Mesendoderm (in vitro differentiated cells): Measurements from ENCODE around the gene OPA1.

Experiments used
- DNase-seq: peaks from one replicate; pipeline ENCODE4 v3.0.0; 2013
- H2AK5ac ChIP-seq: 2 replicates; pipeline ENCODE4 v1.6.1; 2013; ENCODE audit warnings: low read length, inconsistent platforms
- H2BK120ac ChIP-seq: 2 replicates; pipeline ENCODE4 v1.6.1; 2013; ENCODE audit warnings: low read depth, mild to moderate bottlenecking, low read length, moderate library complexity, mixed read lengths
- H2BK15ac ChIP-seq: replicated peaks from 2 replicates; pipeline ENCODE4 v1.6.1; 2013; ENCODE audit warnings: low read depth, mild to moderate bottlenecking, moderate library complexity
- H2BK5ac ChIP-seq: 2 replicates; pipeline ENCODE4 v1.6.1; 2013; ENCODE audit warnings: low read length, inconsistent platforms
- H3K18ac ChIP-seq: 2 replicates; pipeline ENCODE4 v1.6.1; 2013; ENCODE audit warnings: mild to moderate bottlenecking, low read length, mixed read lengths
- H3K23ac ChIP-seq: one replicate; pipeline ENCODE4 v1.6.1; 2013; ENCODE audit warnings: low read length
- H3K27ac ChIP-seq: 2 replicates; pipeline ENCODE4 v1.5.1; 2013; ENCODE audit warnings: low read depth, mild to moderate bottlenecking, inconsistent platforms, low read length, moderate library complexity
- H3K27me3 ChIP-seq: 2 replicates; pipeline ENCODE4 v1.6.1; 2013; ENCODE audit warnings: low read length, control low read depth, mild to moderate bottlenecking, inconsistent platforms; ENCODE audit not compliant: insufficient read depth, poor library complexity
- H3K36me3 ChIP-seq: 2 replicates; pipeline ENCODE4 v1.6.1; 2013; ENCODE audit warnings: low read length, inconsistent platforms; ENCODE audit not compliant: control insufficient read depth, insufficient read depth
- H3K4ac ChIP-seq: one replicate; pipeline ENCODE4 v1.6.1; 2013; ENCODE audit warnings: low read depth, mild to moderate bottlenecking, low read length, moderate library complexity
- H3K4me1 ChIP-seq: 2 replicates; pipeline ENCODE4 v1.6.1; 2013; ENCODE audit warnings: low read depth, low read length, inconsistent platforms; ENCODE audit not compliant: control insufficient read depth
- H3K4me2 ChIP-seq: 2 replicates; pipeline ENCODE4 v1.6.1; 2013; ENCODE audit warnings: low read length
- H3K4me3 ChIP-seq: 2 replicates; pipeline ENCODE4 v1.5.1; 2013; ENCODE audit warnings: mild to moderate bottlenecking, low read length
- H3K56ac ChIP-seq: one replicate; pipeline ENCODE4 v1.6.1; 2013; ENCODE audit warnings: low read length
- H3K79me1 ChIP-seq: 2 replicates; pipeline ENCODE4 v1.6.1; 2013; ENCODE audit warnings: low read length, inconsistent platforms
- H3K79me2 ChIP-seq: 2 replicates; pipeline ENCODE4 v1.6.1; 2013; ENCODE audit warnings: mild to moderate bottlenecking, low read length; ENCODE audit not compliant: control insufficient read depth, insufficient read depth
- H3K9ac ChIP-seq: 2 replicates; pipeline ENCODE4 v1.6.1; 2013; ENCODE audit warnings: low read length, inconsistent platforms
- H4K5ac ChIP-seq: one replicate; pipeline ENCODE4 v1.6.1; 2013; ENCODE audit warnings: low read length
- H4K8ac ChIP-seq: one replicate; pipeline ENCODE4 v1.6.1; 2013; ENCODE audit warnings: low read depth, mild to moderate bottlenecking, control low read depth, low read length, moderate library complexity
- WGBS: extraction: QIAGEN DNeasy Blood & Tissue Kit; methylation state at CpG from one replicate; pipeline ENCODE4 v1.1.7; 2013; ENCODE audit warnings: low lambda C conversion rate, missing lambda C conversion rate; ENCODE audit not compliant: insufficient coverage; ENCODE audit errors: extremely low coverage; 5-methylcytosine and 5-hydroxymethylcytosine counted together

OPA1 gene

DNA sequence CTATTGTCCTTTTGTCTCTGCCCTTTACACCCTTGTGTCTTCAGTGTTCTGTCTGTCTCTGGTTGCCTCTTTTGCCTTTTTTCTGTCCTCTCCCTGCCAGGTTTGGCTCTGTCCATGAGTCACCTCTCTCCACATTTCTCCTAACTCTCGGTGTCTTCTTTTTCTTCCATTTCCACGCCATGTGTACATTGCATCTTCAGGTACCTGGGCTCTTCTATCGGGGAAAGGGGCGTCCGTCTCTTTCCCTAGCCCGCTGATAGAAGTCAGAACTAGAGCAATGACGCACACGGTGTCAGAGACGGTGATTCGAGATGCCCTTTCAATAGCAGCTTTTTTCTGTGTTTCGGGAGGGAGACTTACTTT is 641 bp downstream of the OPA1 start:
- H3K4me1 ChIP-seq: peaks cover 2% of the 10 kb centered on the region
- H2BK120ac ChIP-seq: no peak overlapping the region
- H2AK5ac ChIP-seq: no peak overlapping the region
- WGBS: no CpG with 5 or more reads among the region's 11 CpGs
- DNase-seq: peak; percentile 57
- peak overlapping the region; percentile 79 for H3K9ac ChIP-seq
- H3K18ac ChIP-seq: peak overlapping the region; percentile 33
- H3K4ac ChIP-seq: no peak overlapping the region
- H3K4me2 ChIP-seq: peak overlapping the region; percentile 66
- H3K4me3 ChIP-seq: peak overlapping the region; percentile 94
- H2BK15ac ChIP-seq: no peak overlapping the region
- peak overlapping the region; percentile 14 for H2BK5ac ChIP-seq
- no peak overlapping the region for H4K5ac ChIP-seq
- H3K56ac ChIP-seq: peak overlapping the region; percentile 88
- H3K36me3 ChIP-seq: no peaks in the 10 kb centered on the region
- H3K79me1 ChIP-seq: peaks cover 6% of the 10 kb centered on the region
- H3K27me3 ChIP-seq: no peaks in the 10 kb centered on the region
- peaks cover 20% of the 10 kb centered on the region for H3K79me2 ChIP-seq
- no peak overlapping the region for H4K8ac ChIP-seq
- H3K23ac ChIP-seq: peak overlapping the region; percentile 73
- no peak overlapping the region for H3K27ac ChIP-seq

- Histone ChIP-seq H2BK5ac (no peak overlapping the region), H3K27me3 (no peaks in the 10 kb centered on the region), H3K79me2 (peaks cover 25% of the 10 kb centered on the region), H3K4me3 (no peak overlapping the region), H3K4ac (no peak overlapping the region), H2BK120ac (no peak overlapping the region), H3K4me2 (no peak overlapping the region), H3K23ac (no peak overlapping the region), H3K36me3 (no peaks in the 10 kb centered on the region), H2BK15ac (no peak overlapping the region), H2AK5ac (no peak overlapping the region), H3K27ac (no peak overlapping the region), H3K79me1 (peaks cover 9% of the 10 kb centered on the region), H3K18ac (no peak overlapping the region), H4K5ac (no peak overlapping the region), H3K56ac (no peak overlapping the region), H3K4me1 (peaks cover 2% of the 10 kb centered on the region), H4K8ac (no peak overlapping the region), H3K9ac (no peak overlapping the region)
- DNase-seq: peak; percentile 65
- no CpG with 5 or more reads among the region's 1 CpG for WGBS
Measured at GRCh38 chr3:193594946-193595689, 2.1 kb downstream of the OPA1 start.

DNA sequence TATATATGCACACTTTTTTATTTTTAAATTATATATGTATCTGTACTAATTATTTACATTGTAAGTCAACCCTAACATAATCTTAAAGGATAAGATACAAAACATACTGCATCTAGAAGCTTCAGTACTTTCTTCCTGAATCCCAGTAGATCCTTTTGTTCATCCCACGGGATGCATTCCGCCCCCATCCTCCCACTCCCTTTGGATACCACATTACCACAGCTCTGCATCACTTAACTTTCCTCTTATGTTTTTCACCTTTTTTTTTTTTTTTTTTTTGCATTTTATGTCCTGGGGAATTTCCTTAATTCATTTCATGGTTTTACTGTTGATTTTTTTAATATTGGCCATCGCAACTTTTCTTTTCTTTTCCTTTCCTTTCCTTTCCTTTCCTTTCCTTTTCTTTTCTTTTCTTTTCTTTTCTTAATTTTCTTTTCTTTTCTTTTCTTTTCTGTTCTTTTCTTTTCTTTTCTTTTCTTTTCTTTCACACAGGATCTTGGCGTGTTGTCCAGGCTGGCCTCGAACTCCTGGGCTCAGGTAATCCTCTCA is 3.0 kb downstream of the OPA1 start:
- Histone ChIP-seq H4K5ac (no peak overlapping the region), H3K56ac (no peak overlapping the region), H3K36me3 (no peaks in the 10 kb centered on the region), H2BK15ac (no peak overlapping the region), H3K4me3 (no peak overlapping the region), H4K8ac (no peak overlapping the region), H3K9ac (no peak overlapping the region), H2BK5ac (no peak overlapping the region), H3K79me2 (peaks cover 32% of the 10 kb centered on the region), H3K27ac (no peak overlapping the region), H2BK120ac (no peak overlapping the region), H3K18ac (no peak overlapping the region), H3K4me2 (no peak overlapping the region), H3K79me1 (peaks cover 13% of the 10 kb centered on the region), H2AK5ac (no peak overlapping the region), H3K4me1 (peaks cover 2% of the 10 kb centered on the region), H3K27me3 (no peaks in the 10 kb centered on the region), H3K23ac (no peak overlapping the region), H3K4ac (no peak overlapping the region)
- DNase-seq: no peak
- WGBS: no CpG with 5 or more reads among the region's 5 CpGs

- H3K27me3 ChIP-seq: no peaks in the 10 kb centered on the region
- H3K56ac ChIP-seq: no peak overlapping the region
- no peak for DNase-seq
- no peak overlapping the region for H3K4me2 ChIP-seq
- no peak overlapping the region for H3K4me3 ChIP-seq
- no peaks in the 10 kb centered on the region for H3K36me3 ChIP-seq
- H3K4ac ChIP-seq: no peak overlapping the region
- no peak overlapping the region for H3K9ac ChIP-seq
- no peak overlapping the region for H2AK5ac ChIP-seq
- H3K27ac ChIP-seq: no peak overlapping the region
- peaks cover 50% of the 10 kb centered on the region for H3K79me2 ChIP-seq
- H3K4me1 ChIP-seq: no peaks in the 10 kb centered on the region
- no peak overlapping the region for H3K23ac ChIP-seq
- H4K8ac ChIP-seq: no peak overlapping the region
- H2BK15ac ChIP-seq: no peak overlapping the region
- H3K18ac ChIP-seq: no peak overlapping the region
- H2BK120ac ChIP-seq: no peak overlapping the region
- H4K5ac ChIP-seq: no peak overlapping the region
- H3K79me1 ChIP-seq: peaks cover 18% of the 10 kb centered on the region
- no CpG with 5 or more reads among the region's 2 CpGs for WGBS
- no peak overlapping the region for H2BK5ac ChIP-seq
Measured at GRCh38 chr3:193598202-193598601, 5.2 kb downstream of the OPA1 start.

- Histone ChIP-seq H3K23ac (no peak overlapping the region), H2BK5ac (no peak overlapping the region), H4K5ac (no peak overlapping the region), H3K9ac (no peak overlapping the region), H2BK120ac (no peak overlapping the region), H3K4me1 (peaks cover 3% of the 10 kb centered on the region), H3K4me2 (no peak overlapping the region), H3K27me3 (no peaks in the 10 kb centered on the region), H2BK15ac (no peak overlapping the region), H2AK5ac (no peak overlapping the region), H3K27ac (no peak overlapping the region), H3K56ac (no peak overlapping the region), H3K79me2 (peaks cover 46% of the 10 kb centered on the region), H3K79me1 (peaks cover 16% of the 10 kb centered on the region), H3K18ac (no peak overlapping the region), H3K36me3 (no peaks in the 10 kb centered on the region), H3K4me3 (no peak overlapping the region), H3K4ac (no peak overlapping the region), H4K8ac (no peak overlapping the region)
- WGBS: no CpG with 5 or more reads among the region's 1 CpG
- no peak for DNase-seq
Measured at GRCh38 chr3:193599393-193599792, 6.4 kb downstream of the OPA1 start.

DNA sequence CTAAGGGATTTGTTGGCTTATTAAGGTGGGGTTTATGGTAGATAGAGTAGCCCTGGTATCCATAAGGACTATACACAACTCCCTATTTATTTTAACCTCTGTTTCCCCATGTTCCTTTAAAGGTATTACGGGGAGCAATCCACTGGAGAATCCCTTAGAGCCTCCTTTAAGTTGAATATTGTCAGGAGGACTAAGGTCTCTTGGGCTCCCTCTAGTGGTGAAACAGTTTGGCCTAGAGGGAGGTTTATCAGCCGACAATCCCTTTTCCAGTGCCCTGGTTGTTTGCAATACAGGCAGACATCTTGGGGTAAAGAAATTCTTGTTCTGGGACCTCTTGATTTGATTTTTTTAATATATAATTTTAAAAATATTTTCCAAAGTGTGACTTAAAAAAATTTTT is 12.9 kb downstream of the OPA1 start:
- Histone ChIP-seq H4K5ac (no peak overlapping the region), H3K79me1 (peaks cover 8% of the 10 kb centered on the region), H2BK15ac (no peak overlapping the region), H3K9ac (no peak overlapping the region), H3K4ac (no peak overlapping the region), H3K4me2 (no peak overlapping the region), H3K18ac (no peak overlapping the region), H2BK120ac (no peak overlapping the region), H2AK5ac (no peak overlapping the region), H3K27ac (no peak overlapping the region), H2BK5ac (no peak overlapping the region), H3K56ac (no peak overlapping the region), H3K27me3 (no peaks in the 10 kb centered on the region), H3K36me3 (no peaks in the 10 kb centered on the region), H3K4me3 (no peak overlapping the region), H3K23ac (no peak overlapping the region), H3K79me2 (peaks cover 24% of the 10 kb centered on the region), H4K8ac (no peak overlapping the region), H3K4me1 (peaks cover 3% of the 10 kb centered on the region)
- WGBS: no CpG with 5 or more reads among the region's 2 CpGs
- DNase-seq: peak; percentile 83
